ENCODE data around the gene CHD9NB. TPM values are rescaled to one million over a fixed set of nuclear protein-coding genes. Genes with fewer than 3 reads are reported as not detected.

CHD9NB gene
- total RNA-seq, 4 donors from 2014 or later, result 0.19 to 1.2 (median 0.42) TPM

GRCh38 chr16:53007095-53007494 lies 45.6 kb downstream of the CHD9NB start:
- Histone ChIP-seq H3K4me3 (no peak overlapping the region), H3K9me3 (peaks cover 0 to 5% (median 0%) of the 10 kb centered on the region in 4 donors), H3K27me3 (no peaks in the 10 kb centered on the region), H3K27ac (replicated peaks in 1 of 4) (no peak overlapping the region), H3K4me1 (no peaks in the 10 kb centered on the region), H3K36me3 (no peaks in the 10 kb centered on the region)
- 100% methylated on average over 1 of the region's 1 CpG for WGBS
- intact Hi-C loops (cut with DNase I), result no loop called here
- TF ChIP-seq POLR2A (IDR thresholded peaks at IDR 0.05; ENCODE audit: low read depth) (no peak), EP300 (IDR thresholded peaks at IDR 0.05) (no peak), CTCF (IDR thresholded peaks at IDR 0.05) (no peak), POLR2AphosphoS5 (IDR thresholded peaks at IDR 0.05) (no peak)
- DNase-seq (ENCODE audit: extremely low spot score), result no peak

GRCh38 chr16:52997922-52998321 lies 54.8 kb downstream of the CHD9NB start:
- WGBS, result 77% methylated on average over 1 of the region's 1 CpG
- intact Hi-C loops (cut with DNase I), result no loop called here
- TF ChIP-seq EP300 (IDR thresholded peaks at IDR 0.05) (no peak), CTCF (IDR thresholded peaks at IDR 0.05) (no peak), POLR2AphosphoS5 (IDR thresholded peaks at IDR 0.05) (no peak)

GRCh38 chr16:52994942-52995341 lies 57.8 kb downstream of the CHD9NB start:
- intact Hi-C loops (cut with DNase I), result no loop called here
- DNase-seq (ENCODE audit: extremely low spot score), result no peak
- WGBS, result 94% methylated on average over 5 of the region's 5 CpGs
- Histone ChIP-seq H3K4me1 (no peaks in the 10 kb centered on the region), H3K36me3 (no peaks in the 10 kb centered on the region), H3K27ac (replicated peaks in 1 of 4) (no peak overlapping the region), H3K4me3 (no peak overlapping the region), H3K9me3 (no peaks in the 10 kb centered on the region), H3K27me3 (no peaks in the 10 kb centered on the region)
- TF ChIP-seq POLR2AphosphoS5 (IDR thresholded peaks at IDR 0.05), result no peak
- TF ChIP-seq CTCF (IDR thresholded peaks at IDR 0.05), result no peak
- no peak for TF ChIP-seq POLR2A (IDR thresholded peaks at IDR 0.05; ENCODE audit: low read depth)
- no peak for TF ChIP-seq EP300 (IDR thresholded peaks at IDR 0.05)

More at GRCh38 chr16:52997922-52998321, 54.8 kb downstream of the CHD9NB start:
- H3K4me3 ChIP-seq, result no peak overlapping the region
- no peak for DNase-seq (ENCODE audit: extremely low spot score)
- H3K9me3 ChIP-seq, result no peaks in the 10 kb centered on the region
- H3K36me3 ChIP-seq, result no peaks in the 10 kb centered on the region
- no peaks in the 10 kb centered on the region for H3K27me3 ChIP-seq
- H3K27ac ChIP-seq (replicated peaks in 1 of 4), result no peak overlapping the region
- no peaks in the 10 kb centered on the region for H3K4me1 ChIP-seq

- Histone ChIP-seq H3K36me3 (no peaks in the 10 kb centered on the region), H3K4me3 (no peak overlapping the region), H3K27ac (replicated peaks in 1 of 4) (no peak overlapping the region), H3K27me3 (no peaks in the 10 kb centered on the region), H3K4me1 (no peaks in the 10 kb centered on the region), H3K9me3 (no peaks in the 10 kb centered on the region)
- intact Hi-C loops (cut with DNase I), result no loop called here
- TF ChIP-seq CTCF (IDR thresholded peaks at IDR 0.05), result no peak
- TF ChIP-seq POLR2AphosphoS5 (IDR thresholded peaks at IDR 0.05), result no peak
- no peak for TF ChIP-seq POLR2A (IDR thresholded peaks at IDR 0.05; ENCODE audit: low read depth)
- no peak for TF ChIP-seq EP300 (IDR thresholded peaks at IDR 0.05)
- 55% methylated on average over 3 of the region's 3 CpGs for WGBS
- DNase-seq (ENCODE audit: extremely low spot score), result no peak
These were observed 59.5 kb downstream of the CHD9NB start for GRCh38 chr16:52993179-52993578.

GRCh38 chr16:52991572-52991971 lies 61.1 kb downstream of the CHD9NB start:
- intact Hi-C loops (cut with DNase I), result no loop called here
- no peak overlapping the region for H3K27ac ChIP-seq (replicated peaks in 1 of 4)
- no peaks in the 10 kb centered on the region for H3K36me3 ChIP-seq
- no peaks in the 10 kb centered on the region for H3K9me3 ChIP-seq
- TF ChIP-seq POLR2A (IDR thresholded peaks at IDR 0.05; ENCODE audit: low read depth), result no peak
- no peak for TF ChIP-seq CTCF (IDR thresholded peaks at IDR 0.05)
- TF ChIP-seq EP300 (IDR thresholded peaks at IDR 0.05), result no peak
- TF ChIP-seq POLR2AphosphoS5 (IDR thresholded peaks at IDR 0.05), result no peak
- no peak overlapping the region for H3K4me3 ChIP-seq
- WGBS, result 100% methylated on average over 1 of the region's 1 CpG
- no peak for DNase-seq (ENCODE audit: extremely low spot score)
- H3K27me3 ChIP-seq, result no peaks in the 10 kb centered on the region
- H3K4me1 ChIP-seq, result no peaks in the 10 kb centered on the region

Measured in esophagus muscularis mucosa (tissue), 4 donors.